HEK293 (cell line): ENCODE results near the gene DNAH9.
A peak's percentile ranks its signal among the peaks of the same experiment; 100 is the strongest.

Source experiments
- CTCF ChIA-PET: fragments of 350-600 bp; formaldehyde crosslinking; extraction: SDS; loops from one replicate; lab custom pipeline; 2021; ENCODE audit warnings: antibody characterized with exemption; lab: Yijun Ruan, JAX
- POLR2A ChIA-PET: fragments of 300-600 bp; formaldehyde crosslinking; extraction: SDS; loops from one replicate; lab custom pipeline; 2020; ENCODE audit warnings: antibody characterized with exemption, inconsistent platforms; lab: Yijun Ruan, JAX
- H3K27ac ChIP-seq: fragments of 200-500 bp; sonication (Bioruptor generic); 2 replicates; pipeline ENCODE4 v1.5.1; 2014; ENCODE audit warnings: low read depth, low read length, control low read depth, inconsistent platforms; ENCODE audit errors: extremely low read depth
- H3K36me3 ChIP-seq, 2 experiments: fragments of 200-500 bp in 1 of 2; sonication (Bioruptor generic) in 1 of 2; 1 replicate in 1 of 2; 2 replicates in 1 of 2; pipeline ENCODE4 v1.5.1; 2014 to 2017; ENCODE audit warnings: inconsistent platforms in 2 of 2, low read length in 2 of 2; ENCODE audit not compliant: control insufficient read depth in 2 of 2, insufficient read depth in 1 of 2
- H3K4me1 ChIP-seq: fragments of 200-500 bp; sonication (Bioruptor generic); 2 replicates; pipeline ENCODE4 v1.5.1; 2014; ENCODE audit warnings: mild to moderate bottlenecking, low read length, inconsistent platforms; ENCODE audit not compliant: control insufficient read depth, insufficient read depth
- H3K4me3 ChIP-seq: 2 replicates; pipeline ENCODE4 v1.5.1; 2011; ENCODE audit warnings: low read depth, mild to moderate bottlenecking, control low read depth, low read length, moderate library complexity
- H3K9me3 ChIP-seq: fragments of 200-500 bp; sonication (Bioruptor generic); 2 replicates; pipeline ENCODE4 v1.5.1; 2014; ENCODE audit warnings: low read depth, low read length, inconsistent platforms; ENCODE audit not compliant: control insufficient read depth, insufficient read depth
- KLF8 ChIP-seq: fragments of 450-650 bp; formaldehyde crosslinking; IDR thresholded peaks from 2 replicates; pipeline ENCODE4 v1.5.1; 2016; ENCODE audit warnings: missing biosample characterization, missing genetic modification characterization
- TRIM28 ChIP-seq: IDR thresholded peaks from 2 replicates; pipeline ENCODE4 v1.6.1; 2011; ENCODE audit warnings: low read length, control low read depth, borderline replicate concordance
- YY1 ChIP-seq: fragments of 450-650 bp; formaldehyde crosslinking; IDR thresholded peaks from 2 replicates; pipeline ENCODE4 v1.5.1; 2018; ENCODE audit warnings: missing biosample characterization, missing genetic modification characterization
- ZEB2 ChIP-seq: fragments of 450-650 bp; formaldehyde crosslinking; IDR thresholded peaks from 2 replicates; pipeline ENCODE4 v1.5.1; 2016; ENCODE audit warnings: missing biosample characterization, missing genetic modification characterization
- ZFHX2 ChIP-seq: fragments of 450-650 bp; formaldehyde crosslinking; conservative IDR thresholded peaks from 2 replicates; pipeline ENCODE4 v1.5.1; 2016; ENCODE audit warnings: missing biosample characterization, missing genetic modification characterization
- ZFP37 ChIP-seq: fragments of 450-650 bp; formaldehyde crosslinking; IDR thresholded peaks from 2 replicates; pipeline ENCODE4 v1.5.1; 2016; ENCODE audit warnings: missing biosample characterization, missing genetic modification characterization
- ZNF175 ChIP-seq: fragments of 450-650 bp; formaldehyde crosslinking; IDR thresholded peaks from 2 replicates; pipeline ENCODE4 v1.5.1; 2016; ENCODE audit warnings: missing biosample characterization, missing genetic modification characterization
- ZNF221 ChIP-seq: fragments of 450-650 bp; formaldehyde crosslinking; IDR thresholded peaks from 2 replicates; pipeline ENCODE4 v1.5.1; 2017; ENCODE audit warnings: missing biosample characterization, missing genetic modification characterization, borderline replicate concordance
- ZNF24 ChIP-seq: fragments of 450-650 bp; formaldehyde crosslinking; IDR thresholded peaks from 2 replicates; pipeline ENCODE4 v1.5.1; 2016; ENCODE audit warnings: missing biosample characterization, missing genetic modification characterization
- ZNF302 ChIP-seq: fragments of 450-650 bp; formaldehyde crosslinking; IDR thresholded peaks from 2 replicates; pipeline ENCODE4 v1.5.1; 2016; ENCODE audit warnings: missing biosample characterization, missing genetic modification characterization, low read depth
- ZNF335 ChIP-seq: fragments of 450-650 bp; formaldehyde crosslinking; conservative IDR thresholded peaks from 2 replicates; pipeline ENCODE4 v1.5.1; 2016; ENCODE audit warnings: missing biosample characterization, missing genetic modification characterization
- ZNF354C ChIP-seq: fragments of 450-650 bp; formaldehyde crosslinking; IDR thresholded peaks from 2 replicates; pipeline ENCODE4 v1.5.1; 2016; ENCODE audit warnings: missing biosample characterization, missing genetic modification characterization, low read depth, borderline replicate concordance
- ZNF366 ChIP-seq: fragments of 450-650 bp; formaldehyde crosslinking; conservative IDR thresholded peaks from 2 replicates; pipeline ENCODE4 v1.5.1; 2016; ENCODE audit warnings: missing biosample characterization, missing genetic modification characterization
- ZNF423 ChIP-seq: fragments of 450-650 bp; formaldehyde crosslinking; IDR thresholded peaks from 2 replicates; pipeline ENCODE4 v1.5.1; 2016; ENCODE audit warnings: missing biosample characterization, missing genetic modification characterization
- ZNF521 ChIP-seq: fragments of 450-650 bp; formaldehyde crosslinking; IDR thresholded peaks from 2 replicates; pipeline ENCODE4 v1.5.1; 2017; ENCODE audit warnings: missing biosample characterization, mild to moderate bottlenecking, missing genetic modification characterization
- ZNF624 ChIP-seq: fragments of 450-650 bp; formaldehyde crosslinking; IDR thresholded peaks from 2 replicates; pipeline ENCODE4 v1.5.1; 2017; ENCODE audit warnings: missing biosample characterization, missing genetic modification characterization
- ZNF645 ChIP-seq: fragments of 450-650 bp; formaldehyde crosslinking; IDR thresholded peaks from 2 replicates; pipeline ENCODE4; 2016; ENCODE audit warnings: missing biosample characterization, missing genetic modification characterization
- ZNF660 ChIP-seq: fragments of 450-650 bp; IDR thresholded peaks from 2 replicates; pipeline ENCODE4 v1.5.1; 2018; ENCODE audit warnings: missing biosample characterization, mild to moderate bottlenecking, missing genetic modification characterization
- ZNF768 ChIP-seq: fragments of 450-650 bp; formaldehyde crosslinking; IDR thresholded peaks from 2 replicates; pipeline ENCODE4 v1.5.1; 2018; ENCODE audit warnings: missing biosample characterization, mild to moderate bottlenecking, missing genetic modification characterization
- TF ChIP-seq, protein P1 (sequence below): fragments of 450-650 bp; formaldehyde crosslinking; conservative IDR thresholded peaks from 2 replicates; pipeline ENCODE4 v1.5.1; 2016; ENCODE audit warnings: low read depth, missing biosample characterization, missing genetic modification characterization
- TF ChIP-seq, protein P2 (sequence below): fragments of 450-650 bp; formaldehyde crosslinking; IDR thresholded peaks from 2 replicates; pipeline ENCODE4 v1.5.1; 2017; ENCODE audit warnings: missing biosample characterization, missing genetic modification characterization

Gene DNAH9

DNA sequence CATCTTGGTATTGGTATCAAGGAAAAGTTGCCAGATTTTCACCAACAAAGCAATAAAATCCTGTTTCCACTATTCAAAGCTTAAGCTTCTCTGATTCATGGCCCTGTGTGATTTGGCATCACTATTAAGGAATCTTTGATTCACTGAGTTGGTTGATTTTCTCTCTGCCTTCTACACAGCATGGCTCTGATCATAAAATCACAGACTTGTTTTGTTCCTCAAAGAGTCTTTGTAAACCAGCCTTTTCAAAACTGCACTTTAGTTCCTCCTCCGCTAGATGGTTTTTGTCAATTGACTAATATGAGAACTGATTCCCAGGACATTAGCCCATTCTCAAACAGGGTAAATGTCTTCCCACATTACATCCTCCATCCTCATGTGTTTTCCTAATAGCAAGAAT lies 197.6 kb downstream of the DNAH9 start (continued):
- TF ChIP-seq ZNF423 (tag by site-specific recombination): no peak
- no peak for TF ChIP-seq ZFHX2 (tag by site-specific recombination)
- TF ChIP-seq TRIM28: no peak
- TF ChIP-seq, all 188 proteins: peak for 0

DNA sequence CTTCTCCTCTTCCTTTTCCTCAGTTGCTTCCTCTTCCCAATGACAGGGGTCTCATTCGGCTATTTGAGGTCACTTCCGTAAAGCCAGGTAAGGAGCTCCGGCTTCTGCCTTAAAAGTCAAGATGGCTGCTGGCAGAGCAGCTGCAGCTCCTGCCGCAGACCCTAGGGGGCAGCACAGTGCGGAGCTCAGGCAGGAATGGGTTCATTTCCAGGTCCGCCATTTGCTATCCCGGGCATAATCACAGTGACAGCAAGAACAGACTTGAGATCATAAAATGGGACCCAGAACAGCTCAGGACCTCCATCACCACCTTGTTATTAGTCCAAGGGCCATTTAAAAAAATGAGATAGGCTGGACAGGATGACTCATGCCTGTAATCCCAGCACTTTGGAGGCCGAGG lies 199.5 kb downstream of the DNAH9 start:
- H3K36me3 ChIP-seq: no peaks in the 10 kb centered on the region
- H3K4me3 ChIP-seq: no peak overlapping the region
- H3K4me1 ChIP-seq: no peaks in the 10 kb centered on the region
- ChIA-PET POLR2A (no interaction called here), CTCF (interaction anchor here (0.6 to 1.1 kb wide), 4 partner anchors 13 to 281 kb away, joined by 3 to 4 read pairs (median 3); no protein-coding TSS in a partner anchor)
- H3K27ac ChIP-seq: no peak overlapping the region
- no peak for TF ChIP-seq ZNF175 (tag by site-specific recombination)
- TF ChIP-seq YY1: 0 out of 2 replicates have a peak, but pooled peaks have one; percentile 11
- H3K9me3 ChIP-seq: no peaks in the 10 kb centered on the region

GRCh38 chr17:11803231-11803969 lies 205.1 kb downstream of the DNAH9 start:
- Histone ChIP-seq H3K4me1 (no peaks in the 10 kb centered on the region), H3K9me3 (no peaks in the 10 kb centered on the region), H3K4me3 (no peak overlapping the region), H3K36me3 (no peaks in the 10 kb centered on the region), H3K27ac (no peak overlapping the region)
- POLR2A ChIA-PET: no interaction called here
- TF ChIP-seq, protein P1, sequence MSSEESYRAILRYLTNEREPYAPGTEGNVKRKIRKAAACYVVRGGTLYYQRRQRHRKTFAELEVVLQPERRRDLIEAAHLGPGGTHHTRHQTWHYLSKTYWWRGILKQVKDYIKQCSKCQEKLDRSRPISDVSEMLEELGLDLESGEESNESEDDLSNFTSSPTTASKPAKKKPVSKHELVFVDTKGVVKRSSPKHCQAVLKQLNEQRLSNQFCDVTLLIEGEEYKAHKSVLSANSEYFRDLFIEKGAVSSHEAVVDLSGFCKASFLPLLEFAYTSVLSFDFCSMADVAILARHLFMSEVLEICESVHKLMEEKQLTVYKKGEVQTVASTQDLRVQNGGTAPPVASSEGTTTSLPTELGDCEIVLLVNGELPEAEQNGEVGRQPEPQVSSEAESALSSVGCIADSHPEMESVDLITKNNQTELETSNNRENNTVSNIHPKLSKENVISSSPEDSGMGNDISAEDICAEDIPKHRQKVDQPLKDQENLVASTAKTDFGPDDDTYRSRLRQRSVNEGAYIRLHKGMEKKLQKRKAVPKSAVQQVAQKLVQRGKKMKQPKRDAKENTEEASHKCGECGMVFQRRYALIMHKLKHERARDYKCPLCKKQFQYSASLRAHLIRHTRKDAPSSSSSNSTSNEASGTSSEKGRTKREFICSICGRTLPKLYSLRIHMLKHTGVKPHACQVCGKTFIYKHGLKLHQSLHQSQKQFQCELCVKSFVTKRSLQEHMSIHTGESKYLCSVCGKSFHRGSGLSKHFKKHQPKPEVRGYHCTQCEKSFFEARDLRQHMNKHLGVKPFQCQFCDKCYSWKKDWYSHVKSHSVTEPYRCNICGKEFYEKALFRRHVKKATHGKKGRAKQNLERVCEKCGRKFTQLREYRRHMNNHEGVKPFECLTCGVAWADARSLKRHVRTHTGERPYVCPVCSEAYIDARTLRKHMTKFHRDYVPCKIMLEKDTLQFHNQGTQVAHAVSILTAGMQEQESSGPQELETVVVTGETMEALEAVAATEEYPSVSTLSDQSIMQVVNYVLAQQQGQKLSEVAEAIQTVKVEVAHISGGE (tag by site-specific recombination): no peak
- TF ChIP-seq ZNF354C (tag by site-specific recombination) (no peak), ZNF24 (no peak), ZNF221 (no peak), KLF8 (no peak), ZNF645 (tag by site-specific recombination) (no peak), ZNF768 (tag by site-specific recombination) (no peak), ZFP37 (tag by site-specific recombination) (no peak), ZNF521 (tag by site-specific recombination) (no peak), ZNF624 (tag by site-specific recombination) (no peak), ZNF366 (tag by site-specific recombination) (no peak), ZNF335 (no peak)
- CTCF ChIA-PET: interaction anchor here (0.6 kb wide), 2 partner anchors 24 to 159 kb away, joined by 3 read pairs; no protein-coding TSS in a partner anchor

DNA sequence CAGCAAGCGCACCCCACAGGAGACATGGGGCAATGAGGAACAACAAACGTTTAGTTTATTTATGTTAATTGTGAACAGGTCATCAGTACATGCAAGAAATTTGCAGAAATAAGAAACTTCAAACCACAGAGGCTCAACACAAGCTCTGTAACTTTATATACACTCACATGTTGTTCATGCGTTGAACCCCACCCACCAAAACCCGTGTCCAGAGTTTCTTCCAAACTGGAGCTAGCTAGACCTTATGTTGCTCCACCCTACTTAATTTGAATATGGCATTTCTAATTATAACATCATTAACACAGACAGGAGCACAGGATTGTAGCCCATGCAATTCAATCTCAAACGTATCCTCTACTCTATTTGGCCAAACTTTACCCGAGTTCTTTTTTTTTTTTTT lies 206.9 kb downstream of the DNAH9 start:
- no peak overlapping the region for H3K27ac ChIP-seq
- ChIA-PET CTCF (no interaction called here), POLR2A (no interaction called here)
- no peaks in the 10 kb centered on the region for H3K4me1 ChIP-seq
- H3K9me3 ChIP-seq: no peaks in the 10 kb centered on the region
- H3K4me3 ChIP-seq: no peak overlapping the region
- H3K36me3 ChIP-seq: no peaks in the 10 kb centered on the region
- no peak for TF ChIP-seq ZNF660 (tag by site-specific recombination)
- TF ChIP-seq, protein P2, sequence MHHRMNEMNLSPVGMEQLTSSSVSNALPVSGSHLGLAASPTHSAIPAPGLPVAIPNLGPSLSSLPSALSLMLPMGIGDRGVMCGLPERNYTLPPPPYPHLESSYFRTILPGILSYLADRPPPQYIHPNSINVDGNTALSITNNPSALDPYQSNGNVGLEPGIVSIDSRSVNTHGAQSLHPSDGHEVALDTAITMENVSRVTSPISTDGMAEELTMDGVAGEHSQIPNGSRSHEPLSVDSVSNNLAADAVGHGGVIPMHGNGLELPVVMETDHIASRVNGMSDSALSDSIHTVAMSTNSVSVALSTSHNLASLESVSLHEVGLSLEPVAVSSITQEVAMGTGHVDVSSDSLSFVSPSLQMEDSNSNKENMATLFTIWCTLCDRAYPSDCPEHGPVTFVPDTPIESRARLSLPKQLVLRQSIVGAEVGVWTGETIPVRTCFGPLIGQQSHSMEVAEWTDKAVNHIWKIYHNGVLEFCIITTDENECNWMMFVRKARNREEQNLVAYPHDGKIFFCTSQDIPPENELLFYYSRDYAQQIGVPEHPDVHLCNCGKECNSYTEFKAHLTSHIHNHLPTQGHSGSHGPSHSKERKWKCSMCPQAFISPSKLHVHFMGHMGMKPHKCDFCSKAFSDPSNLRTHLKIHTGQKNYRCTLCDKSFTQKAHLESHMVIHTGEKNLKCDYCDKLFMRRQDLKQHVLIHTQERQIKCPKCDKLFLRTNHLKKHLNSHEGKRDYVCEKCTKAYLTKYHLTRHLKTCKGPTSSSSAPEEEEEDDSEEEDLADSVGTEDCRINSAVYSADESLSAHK: no peak
- no peak for TF ChIP-seq ZEB2 (tag by site-specific recombination)
- no peak for TF ChIP-seq KLF8
- TF ChIP-seq ZNF302 (tag by site-specific recombination): no peak
